ENCODE measurements around the gene ATPAF1.

DNA sequence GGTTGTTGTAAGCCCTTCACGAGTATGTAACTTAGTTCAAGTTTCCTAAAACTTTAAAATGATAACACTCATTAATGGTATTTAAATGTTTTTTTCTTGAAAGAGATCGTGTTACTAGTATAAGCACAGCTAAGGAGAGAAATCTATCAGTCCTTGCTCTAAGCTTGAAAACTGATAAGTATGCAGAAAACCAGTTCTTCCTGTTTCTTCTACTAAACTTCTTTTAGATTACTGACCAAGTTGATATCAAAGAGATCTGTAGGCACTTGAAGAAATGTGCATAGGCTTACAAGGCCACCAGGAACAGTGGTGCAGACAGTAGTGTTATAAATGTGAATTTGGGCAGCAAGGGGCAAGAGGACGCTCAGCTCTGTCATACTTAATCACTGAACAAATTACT lies 46.8 kb upstream of the ATPAF1 start:
- no peak for TF ChIP-seq ZFP1 (CRISPR knock-in tag; IDR thresholded peaks at IDR 0.05)
- TF ChIP-seq, protein P1, sequence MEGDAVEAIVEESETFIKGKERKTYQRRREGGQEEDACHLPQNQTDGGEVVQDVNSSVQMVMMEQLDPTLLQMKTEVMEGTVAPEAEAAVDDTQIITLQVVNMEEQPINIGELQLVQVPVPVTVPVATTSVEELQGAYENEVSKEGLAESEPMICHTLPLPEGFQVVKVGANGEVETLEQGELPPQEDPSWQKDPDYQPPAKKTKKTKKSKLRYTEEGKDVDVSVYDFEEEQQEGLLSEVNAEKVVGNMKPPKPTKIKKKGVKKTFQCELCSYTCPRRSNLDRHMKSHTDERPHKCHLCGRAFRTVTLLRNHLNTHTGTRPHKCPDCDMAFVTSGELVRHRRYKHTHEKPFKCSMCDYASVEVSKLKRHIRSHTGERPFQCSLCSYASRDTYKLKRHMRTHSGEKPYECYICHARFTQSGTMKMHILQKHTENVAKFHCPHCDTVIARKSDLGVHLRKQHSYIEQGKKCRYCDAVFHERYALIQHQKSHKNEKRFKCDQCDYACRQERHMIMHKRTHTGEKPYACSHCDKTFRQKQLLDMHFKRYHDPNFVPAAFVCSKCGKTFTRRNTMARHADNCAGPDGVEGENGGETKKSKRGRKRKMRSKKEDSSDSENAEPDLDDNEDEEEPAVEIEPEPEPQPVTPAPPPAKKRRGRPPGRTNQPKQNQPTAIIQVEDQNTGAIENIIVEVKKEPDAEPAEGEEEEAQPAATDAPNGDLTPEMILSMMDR (IDR thresholded peaks at IDR 0.05 in 2 of 3, conservative IDR thresholded peaks at IDR 0.05 in 1 of 3; ENCODE audit: insufficient read depth in 2 of 3, low read depth in 1 of 3, low read length in 3 of 3) = no peak

All from K562 (cell line).